NOMO-1 treated with dmso at 0.1 percent for 144 hours (cell line): ENCODE data around the gene TLDC2.
"Not testable (repeated sequence)": the region's sequence is repeated elsewhere in the genome, so short reads cannot be mapped to it uniquely, and the experiment has no call there.

Experiments used
- DNase-seq: peaks from one replicate; lab custom pipeline; 2025; ENCODE audit not compliant: unreplicated experiment; lab: John Stamatoyannopoulos, UW

Gene TLDC2

GRCh38 chr20:36905566-36905965 lies 29.6 kb downstream of the TLDC2 start:
- not testable (repeated sequence) for DNase-seq

- DNase-seq = not testable (repeated sequence)
Measured at GRCh38 chr20:36906086-36906485, 30.1 kb downstream of the TLDC2 start.

GRCh38 chr20:36908603-36909002 lies 32.7 kb downstream of the TLDC2 start:
- no peak for DNase-seq

- DNase-seq = no peak
Measured at GRCh38 chr20:36916199-36916598, 40.3 kb downstream of the TLDC2 start.

GRCh38 chr20:36917240-36917639 lies 41.3 kb downstream of the TLDC2 start:
- no peak for DNase-seq

- no peak for DNase-seq
Measured at GRCh38 chr20:36917943-36918342, 42.0 kb downstream of the TLDC2 start.

GRCh38 chr20:36919715-36920333 lies 43.9 kb downstream of the TLDC2 start:
- peak; percentile 25 for DNase-seq

GRCh38 chr20:36920334-36920730 lies 44.4 kb downstream of the TLDC2 start:
- DNase-seq = no peak

GRCh38 chr20:36924167-36925045 lies 48.5 kb downstream of the TLDC2 start:
- no peak for DNase-seq

- DNase-seq = no peak
Measured at GRCh38 chr20:36925234-36925633, 49.3 kb downstream of the TLDC2 start.

GRCh38 chr20:36926653-36927200 lies 50.8 kb downstream of the TLDC2 start:
- no peak for DNase-seq

GRCh38 chr20:36927704-36928103 lies 51.8 kb downstream of the TLDC2 start:
- no peak for DNase-seq

GRCh38 chr20:36929290-36929689 lies 53.4 kb downstream of the TLDC2 start:
- DNase-seq = no peak

- no peak for DNase-seq
Measured at GRCh38 chr20:36929691-36930090, 53.8 kb downstream of the TLDC2 start.

GRCh38 chr20:36932067-36932466 lies 56.1 kb downstream of the TLDC2 start:
- DNase-seq = not testable (repeated sequence)

- DNase-seq = no peak
Measured at GRCh38 chr20:36932476-36933426, 56.8 kb downstream of the TLDC2 start.

- not testable (repeated sequence) for DNase-seq
Measured at GRCh38 chr20:36933571-36933970, 57.6 kb downstream of the TLDC2 start.

GRCh38 chr20:36936341-36936740 lies 60.4 kb downstream of the TLDC2 start:
- DNase-seq = no peak

- DNase-seq = peak; percentile 16
Measured at GRCh38 chr20:36936761-36937401, 60.9 kb downstream of the TLDC2 start.

- no peak for DNase-seq
Measured at GRCh38 chr20:36937402-36937770, 61.4 kb downstream of the TLDC2 start.
